ENCODE results near the gene MAPK1IP1L. TPM values are rescaled to one million over a fixed set of nuclear protein-coding genes. Genes with fewer than 3 reads are reported as not detected.

The MAPK1IP1L gene
- total RNA-seq, 4 donors from 2014 or later, result 8.5 to 88.7 (median 27.9) TPM

DNA sequence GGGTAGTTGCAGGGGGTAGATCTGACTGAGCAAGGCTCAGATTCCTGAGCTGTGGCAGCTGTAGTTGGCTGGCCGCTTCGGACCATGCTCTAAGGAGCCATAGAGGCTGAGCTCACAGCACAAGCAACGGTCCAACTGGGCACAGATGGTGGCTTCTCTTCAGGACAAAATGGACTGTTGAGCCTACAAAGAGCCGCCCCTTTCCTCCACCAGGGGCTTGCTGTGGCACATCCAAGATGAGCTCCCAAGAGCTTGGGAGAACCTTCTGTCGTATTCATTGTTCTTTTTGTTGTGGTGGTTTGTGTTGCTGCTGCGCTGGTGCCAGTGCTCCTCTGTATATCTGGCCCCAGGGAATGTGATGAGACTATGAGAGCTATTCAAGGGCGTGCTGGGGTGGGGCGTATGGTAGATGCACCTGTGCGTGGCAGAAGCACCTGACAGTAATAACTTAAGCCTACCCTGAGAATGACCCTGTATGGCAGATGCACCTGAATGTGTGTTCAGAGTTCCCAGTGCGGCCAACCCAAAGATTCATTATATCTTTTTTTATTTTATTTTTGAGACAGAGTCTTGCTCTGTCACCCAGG is 59.8 kb downstream of the MAPK1IP1L start:
- no peaks in the 10 kb centered on the region for H3K27me3 ChIP-seq
- no peaks in the 10 kb centered on the region for H3K36me3 ChIP-seq
- TF ChIP-seq, protein P1, sequence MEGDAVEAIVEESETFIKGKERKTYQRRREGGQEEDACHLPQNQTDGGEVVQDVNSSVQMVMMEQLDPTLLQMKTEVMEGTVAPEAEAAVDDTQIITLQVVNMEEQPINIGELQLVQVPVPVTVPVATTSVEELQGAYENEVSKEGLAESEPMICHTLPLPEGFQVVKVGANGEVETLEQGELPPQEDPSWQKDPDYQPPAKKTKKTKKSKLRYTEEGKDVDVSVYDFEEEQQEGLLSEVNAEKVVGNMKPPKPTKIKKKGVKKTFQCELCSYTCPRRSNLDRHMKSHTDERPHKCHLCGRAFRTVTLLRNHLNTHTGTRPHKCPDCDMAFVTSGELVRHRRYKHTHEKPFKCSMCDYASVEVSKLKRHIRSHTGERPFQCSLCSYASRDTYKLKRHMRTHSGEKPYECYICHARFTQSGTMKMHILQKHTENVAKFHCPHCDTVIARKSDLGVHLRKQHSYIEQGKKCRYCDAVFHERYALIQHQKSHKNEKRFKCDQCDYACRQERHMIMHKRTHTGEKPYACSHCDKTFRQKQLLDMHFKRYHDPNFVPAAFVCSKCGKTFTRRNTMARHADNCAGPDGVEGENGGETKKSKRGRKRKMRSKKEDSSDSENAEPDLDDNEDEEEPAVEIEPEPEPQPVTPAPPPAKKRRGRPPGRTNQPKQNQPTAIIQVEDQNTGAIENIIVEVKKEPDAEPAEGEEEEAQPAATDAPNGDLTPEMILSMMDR (IDR thresholded peaks at IDR 0.05), result no peak
- no peak for TF ChIP-seq POLR2A (IDR thresholded peaks at IDR 0.05)
- no peak overlapping the region for H3K4me3 ChIP-seq
- intact Hi-C loops (cut with DNase I; ENCODE audit: low total_unique reads), result no loop called here
- H3K4me1 ChIP-seq, result peaks cover 0 to 3% of the 10 kb centered on the region in 2 donors
- no peak for DNase-seq
- no peaks in the 10 kb centered on the region for H3K9me3 ChIP-seq
- no peak overlapping the region for H3K27ac ChIP-seq

DNA sequence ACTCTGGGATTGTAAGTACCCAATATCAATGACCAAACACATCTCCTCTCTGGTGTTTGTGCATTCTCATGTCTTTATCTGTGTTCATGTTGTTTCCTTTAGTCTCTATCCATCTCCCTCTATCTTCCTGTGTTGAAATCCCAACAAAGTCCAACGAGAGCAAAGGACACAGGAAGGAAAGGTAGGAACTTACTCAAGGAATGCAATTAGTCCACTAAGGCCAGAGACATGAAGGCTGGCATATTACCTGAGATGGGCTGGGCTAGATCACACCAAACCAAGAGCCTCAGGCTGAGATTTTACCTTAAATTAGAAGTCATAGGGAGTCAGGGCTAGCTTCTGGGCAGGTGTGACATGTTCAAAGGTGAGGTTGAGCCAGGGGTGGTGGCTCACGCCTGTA is 63.3 kb downstream of the MAPK1IP1L start:
- no peaks in the 10 kb centered on the region for H3K36me3 ChIP-seq
- TF ChIP-seq, protein P1 (IDR thresholded peaks at IDR 0.05), result no peak
- no peak for TF ChIP-seq POLR2A (IDR thresholded peaks at IDR 0.05)
- no peak overlapping the region for H3K27ac ChIP-seq
- peaks cover 0 to 7% of the 10 kb centered on the region in 2 donors for H3K4me1 ChIP-seq
- H3K4me3 ChIP-seq, result no peak overlapping the region
- no peaks in the 10 kb centered on the region for H3K27me3 ChIP-seq
- intact Hi-C loops (cut with DNase I; ENCODE audit: low total_unique reads), result no loop called here
- DNase-seq, result no peak
- no peaks in the 10 kb centered on the region for H3K9me3 ChIP-seq

DNA sequence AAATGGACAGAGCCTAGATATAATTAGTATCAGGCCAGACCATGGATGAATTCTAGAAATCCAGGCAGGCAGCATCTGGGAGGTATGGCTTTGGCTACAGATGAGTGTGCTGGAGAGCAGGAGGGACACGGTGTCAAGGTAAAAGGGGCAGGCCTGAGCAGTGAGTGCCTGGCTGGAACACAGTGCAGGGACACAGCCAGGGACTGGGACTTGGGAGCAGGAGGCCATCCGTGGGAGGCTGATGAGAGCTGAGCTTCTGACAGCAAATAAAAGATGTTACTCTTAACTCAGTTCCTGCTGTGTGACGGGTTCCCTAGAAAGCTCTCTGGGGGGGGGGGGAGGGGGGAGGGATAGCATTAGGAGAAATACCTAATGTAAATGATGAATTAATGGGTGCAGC is 64.0 kb downstream of the MAPK1IP1L start:
- H3K36me3 ChIP-seq, result no peaks in the 10 kb centered on the region
- no peaks in the 10 kb centered on the region for H3K27me3 ChIP-seq
- H3K4me3 ChIP-seq, result no peak overlapping the region
- H3K27ac ChIP-seq, result no peak overlapping the region
- TF ChIP-seq, protein P1 (IDR thresholded peaks at IDR 0.05), result no peak
- TF ChIP-seq POLR2A (IDR thresholded peaks at IDR 0.05), result no peak
- intact Hi-C loops (cut with DNase I; ENCODE audit: low total_unique reads), result no loop called here
- no peaks in the 10 kb centered on the region for H3K9me3 ChIP-seq
- peaks cover 0 to 7% of the 10 kb centered on the region in 2 donors for H3K4me1 ChIP-seq
- DNase-seq, result no peak

DNA sequence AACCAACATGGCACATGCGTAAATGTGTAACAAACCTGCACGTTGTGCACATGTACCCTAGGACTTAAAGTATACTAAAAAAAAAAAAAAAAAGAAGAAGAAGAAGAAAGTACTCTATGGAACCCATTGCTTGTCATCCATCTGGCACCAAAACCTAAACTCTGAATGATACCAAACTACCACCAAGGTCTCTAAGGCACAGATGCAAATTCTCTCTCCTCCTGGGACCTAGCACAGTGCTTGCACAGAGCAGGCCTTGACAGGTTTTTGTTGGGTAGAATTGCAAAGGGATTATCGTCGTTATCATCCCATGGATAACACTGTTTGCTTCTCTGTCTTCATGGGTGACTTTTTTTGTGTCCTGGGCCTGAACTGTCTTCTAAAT is 64.4 kb downstream of the MAPK1IP1L start:
- Histone ChIP-seq H3K4me3 (no peak overlapping the region), H3K27me3 (no peaks in the 10 kb centered on the region), H3K9me3 (no peaks in the 10 kb centered on the region), H3K4me1 (peaks cover 0 to 7% of the 10 kb centered on the region in 2 donors), H3K27ac (no peak overlapping the region), H3K36me3 (no peaks in the 10 kb centered on the region)
- no peak for TF ChIP-seq POLR2A (IDR thresholded peaks at IDR 0.05)
- TF ChIP-seq, protein P1 (IDR thresholded peaks at IDR 0.05), result no peak
- DNase-seq, result no peak
- intact Hi-C loops (cut with DNase I; ENCODE audit: low total_unique reads), result no loop called here

DNA sequence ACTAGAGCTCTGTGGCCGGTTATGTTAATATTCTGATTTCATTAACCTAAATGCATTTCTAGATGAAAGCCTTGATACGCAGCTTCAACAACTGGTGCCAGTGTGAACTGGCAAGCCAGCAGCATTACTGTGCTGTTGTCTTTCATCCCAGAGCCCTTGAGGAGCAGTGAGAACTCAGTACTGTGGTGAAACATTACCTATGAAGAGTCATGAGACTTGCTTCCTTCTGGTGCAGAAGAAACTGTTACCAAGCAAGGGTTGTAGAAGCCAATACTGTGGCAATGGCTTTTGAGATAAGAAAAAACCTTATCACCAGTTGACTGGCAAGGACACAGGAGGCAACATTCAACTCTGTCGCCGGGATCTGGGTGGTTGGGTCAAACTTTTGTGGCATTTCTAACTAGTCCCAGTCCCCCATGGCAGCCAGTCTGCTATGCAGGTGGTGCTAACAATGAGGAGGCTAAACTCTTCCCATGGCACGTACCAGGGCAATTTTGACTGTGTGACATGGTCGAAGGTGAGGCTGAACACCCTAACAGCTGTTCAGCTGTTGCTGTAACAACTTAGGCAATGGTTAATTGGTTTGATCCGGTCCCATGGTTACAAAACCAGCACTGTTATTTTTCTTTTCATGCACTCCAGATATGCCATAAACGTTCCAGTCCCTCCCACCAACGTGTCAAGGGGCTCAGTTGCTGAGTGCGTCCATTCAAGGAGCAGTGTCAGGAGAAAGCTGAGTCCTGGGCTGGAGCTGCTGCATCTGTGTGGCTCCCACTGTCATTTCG is 65.0 kb downstream of the MAPK1IP1L start:
- intact Hi-C loops (cut with DNase I; ENCODE audit: low total_unique reads), result no loop called here
- no peaks in the 10 kb centered on the region for H3K27me3 ChIP-seq
- no peak overlapping the region for H3K4me3 ChIP-seq
- no peaks in the 10 kb centered on the region for H3K36me3 ChIP-seq
- no peak for DNase-seq
- no peak overlapping the region for H3K27ac ChIP-seq
- no peaks in the 10 kb centered on the region for H3K9me3 ChIP-seq
- TF ChIP-seq, protein P1 (IDR thresholded peaks at IDR 0.05), result no peak
- no peak for TF ChIP-seq POLR2A (IDR thresholded peaks at IDR 0.05)
- H3K4me1 ChIP-seq, result peaks cover 0 to 7% of the 10 kb centered on the region in 2 donors
